HepG2 (cell line): ENCODE data around the gene CTDP1. TPM values are rescaled to one million over a fixed set of nuclear protein-coding genes. Genes with fewer than 3 reads are reported as not detected.

Source experiments
- ATAC-seq: fragments of 200-7000 bp; cut with Tn5 transposase; 3 replicates; pipeline ENCODE4 v1.9.1; 2020; ENCODE audit warnings: mild to moderate bottlenecking, moderate library complexity
- BruUV-seq: library from RNA; stranded (reverse); fragments of 400-500 nt; replicated peaks from 2 replicates; lab custom pipeline; 2021; lab: Mats Ljungman, UMichigan
- CTCF ChIA-PET: fragments of 300-600 bp; formaldehyde crosslinking; extraction: SDS; loops from one replicate; lab custom pipeline; 2021; ENCODE audit warnings: low total read pairs, inconsistent platforms, low intra/inter-chr PET ratio; lab: Yijun Ruan, JAX
- POLR2A ChIA-PET: fragments of 350-600 bp; sonication (Branson Sonifier 250); formaldehyde crosslinking; loops from one replicate; lab custom pipeline; 2020; ENCODE audit warnings: antibody characterized with exemption, inconsistent platforms; lab: Yijun Ruan, JAX
- DNase-seq: peaks from one replicate; pipeline ENCODE4 v3.0.0-alpha.2; 2015; ENCODE audit warnings: low spot score
- FAIRE-seq: peaks from 3 replicates; lab custom pipeline; 2011; peaks lifted over from hg19 to GRCh38; lab: Jason Lieb, UNC
- H2AFZ ChIP-seq: one replicate; pipeline ENCODE4 v1.6.1; 2011; ENCODE audit warnings: low read length, inconsistent platforms
- H3K27ac ChIP-seq: fragments of 300-600 bp; 3 replicates; pipeline ENCODE4 v1.8.0; 2011; ENCODE audit warnings: mixed run types, mild to moderate bottlenecking, mixed read lengths, low read length, inconsistent platforms; ENCODE audit not compliant: insufficient read depth; ENCODE audit errors: extremely low read length
- H3K27me3 ChIP-seq, 2 experiments: fragments of 200-600 bp in 1 of 2; 2 replicates in 1 of 2; 3 replicates in 1 of 2; pipeline versions ENCODE4 v1.6.0 to v1.8.0; 2011; ENCODE audit warnings: low read length in 2 of 2, mild to moderate bottlenecking in 2 of 2, moderate library complexity in 2 of 2, inconsistent platforms in 1 of 2; ENCODE audit not compliant: insufficient read depth in 2 of 2, control insufficient read depth in 1 of 2
- H3K36me3 ChIP-seq, 2 experiments: fragments of 200-600 bp in 1 of 2; replicated peaks in 1 of 2; 2 replicates in 1 of 2; 3 replicates in 1 of 2; pipeline versions ENCODE4 v1.5.1 to v1.8.0; 2011; ENCODE audit warnings: low read length in 2 of 2, inconsistent platforms in 1 of 2; ENCODE audit not compliant: insufficient read depth in 2 of 2, control insufficient read depth in 1 of 2
- H3K4me1 ChIP-seq: 2 replicates; pipeline ENCODE4 v1.5.1; 2012; ENCODE audit warnings: low read length, inconsistent platforms; ENCODE audit not compliant: insufficient read depth
- H3K4me2 ChIP-seq: 2 replicates; pipeline ENCODE4 v1.6.0; 2011; ENCODE audit warnings: low read depth, low read length, inconsistent platforms
- H3K4me3 ChIP-seq, 3 experiments: fragments of 200-600 bp in 1 of 3; sonication (generic), shearing (Covaris generic) in 1 of 3; replicated peaks in 1 of 3; 2 replicates each; pipeline ENCODE4 v1.5.1; 2011 to 2016; ENCODE audit warnings: low read length in 3 of 3, inconsistent platforms in 2 of 3, low read depth in 2 of 3, mild to moderate bottlenecking in 2 of 3, control low read depth in 1 of 3, mixed read lengths in 1 of 3; ENCODE audit not compliant: insufficient read depth in 1 of 3
- H3K79me2 ChIP-seq: one replicate; pipeline ENCODE4 v1.6.1; 2011; ENCODE audit warnings: low read length, inconsistent platforms; ENCODE audit not compliant: insufficient read depth
- H3K9ac ChIP-seq: 2 replicates; pipeline ENCODE4 v1.6.0; 2011; ENCODE audit warnings: mild to moderate bottlenecking, low read depth, low read length, inconsistent platforms; ENCODE audit not compliant: insufficient read depth
- H3K9me3 ChIP-seq: 2 replicates; pipeline ENCODE4 v1.5.1; 2012; ENCODE audit warnings: mild to moderate bottlenecking, low read length
- H4K20me1 ChIP-seq: 2 replicates; pipeline ENCODE4 v1.6.0; 2011; ENCODE audit warnings: inconsistent platforms, mild to moderate bottlenecking, low read length, moderate library complexity; ENCODE audit not compliant: insufficient read depth
- AKNA ChIP-seq: sonication (generic); formaldehyde crosslinking; IDR thresholded peaks from 2 replicates; pipeline ENCODE4 v1.4.0; 2020; ENCODE audit warnings: missing genetic modification reagents, borderline replicate concordance
- CREBL2 ChIP-seq: sonication (generic); formaldehyde crosslinking; IDR thresholded peaks from 2 replicates; pipeline ENCODE4 v1.8.1; 2023; ENCODE audit warnings: missing genetic modification reagents, mild to moderate bottlenecking, borderline replicate concordance
- HMG20B ChIP-seq: conservative IDR thresholded peaks from 2 replicates; pipeline ENCODE4 v1.6.1; 2016; ENCODE audit warnings: missing genetic modification reagents, missing compliant biosample characterization
- MXD4 ChIP-seq: IDR thresholded peaks from 2 replicates; pipeline ENCODE4 v1.6.1; 2016; ENCODE audit warnings: mild to moderate bottlenecking, missing biosample characterization, missing genetic modification reagents
- SALL1 ChIP-seq: sonication (generic); formaldehyde crosslinking; IDR thresholded peaks from 2 replicates; pipeline ENCODE4 v1.8.0; 2022; ENCODE audit warnings: mild to moderate bottlenecking, missing genetic modification reagents
- SRSF4 ChIP-seq: fragments of 200-400 bp; formaldehyde crosslinking; IDR thresholded peaks from one replicate; pipeline ENCODE4 v1.6.1; 2018; ENCODE audit warnings: mild to moderate bottlenecking, low read depth, low read length, moderate library complexity; ENCODE audit not compliant: poor library complexity, severe bottlenecking
- TEAD3 ChIP-seq: optimal IDR thresholded peaks from 2 replicates; pipeline ENCODE3; 2016; ENCODE audit warnings: borderline replicate concordance
- ZFP36 ChIP-seq: fragments of 150-350 bp; IDR thresholded peaks from 2 replicates; pipeline ENCODE4 v1.6.1; 2018; ENCODE audit warnings: borderline replicate concordance, low read length, low read depth; ENCODE audit not compliant: partially characterized antibody
- ZNF230 ChIP-seq: sonication (generic); formaldehyde crosslinking; IDR thresholded peaks from 2 replicates; pipeline ENCODE4 v1.4.0; 2020; ENCODE audit warnings: mild to moderate bottlenecking, missing genetic modification reagents
- ZNF460 ChIP-seq: sonication (generic); formaldehyde crosslinking; IDR thresholded peaks from 2 replicates; pipeline ENCODE4 v1.5.1; 2020; ENCODE audit warnings: missing genetic modification reagents, mild to moderate bottlenecking, borderline replicate concordance
- ZNF503 ChIP-seq: sonication (generic); formaldehyde crosslinking; IDR thresholded peaks from 2 replicates; pipeline ENCODE4 v1.4.0; 2020; ENCODE audit warnings: missing genetic modification reagents
- ZNF775 ChIP-seq: sonication (generic); formaldehyde crosslinking; IDR thresholded peaks from 2 replicates; pipeline ENCODE4 v1.4.0; 2020; ENCODE audit warnings: missing genetic modification reagents, mild to moderate bottlenecking, moderate library complexity, borderline replicate concordance
- ZNF83 ChIP-seq: sonication (generic); formaldehyde crosslinking; IDR thresholded peaks from 2 replicates; pipeline ENCODE4 v1.4.0; 2020; ENCODE audit warnings: missing genetic modification reagents, mild to moderate bottlenecking, borderline replicate concordance
- WGBS: methylation state at CpG from one replicate; pipeline ENCODE4 v1.1.6; 2017; ENCODE audit warnings: low lambda C conversion rate; 5-methylcytosine and 5-hydroxymethylcytosine counted together
- in situ Hi-C: cut with HindIII; loops from 2 replicates; pipeline ENCODE4 v1.10.0; 2017; ENCODE audit warnings: low pct_unique_long_range_greater_than_20kb; ENCODE audit not compliant: extremely low pct_ligation_motif_present
- intact Hi-C: fragments of 100-400 bp; cut with micrococcal nuclease; formaldehyde crosslinking; loops from one replicate; pipeline ENCODE4 v1.10.0; 2022; ENCODE audit not compliant: unreplicated experiment
- polyA plus RNA-seq, 8 experiments: library from polyadenylated mRNA; depleted of rRNA in 3 of 8; stranded (reverse) in 7 of 8; unstranded in 1 of 8; fragments of >200 nt; fragmentation: Illumina TruSeq in 4 of 8; extraction: Trizol in 4 of 8; gene quantifications; 2 replicates each; pipeline versions ENCODE4 v1.2.1 to v1.2.3, GENCODE V29; 2011 to 2016; ENCODE audit warnings: low read depth in 4 of 8, missing spikeins in 1 of 8, mixed read lengths in 1 of 8; ENCODE audit not compliant: insufficient read depth in 1 of 8
- total RNA-seq, 5 experiments: library from RNA; depleted of rRNA; stranded (reverse); fragments of >200 nt; fragmentation: Illumina TruSeq; extraction: Trizol; gene quantifications; 2 replicates each; pipeline ENCODE4 v1.2.3, GENCODE V29; 2016; ENCODE audit warnings: low read depth in 1 of 5
- TF ChIP-seq, protein P1 (sequence below): sonication (generic); formaldehyde crosslinking; conservative IDR thresholded peaks from 2 replicates; pipeline ENCODE4 v1.4.0; 2020; ENCODE audit warnings: missing genetic modification reagents

The CTDP1 gene
- total and polyA plus RNA-seq, 2 of the 13 experiments (the other 11 are each of a cell fraction or from before 2014, with no cell fraction given): 6.9 to 11.0 TPM

- H3K4me1 ChIP-seq: peaks cover 48% of the 10 kb centered on the region
- peaks cover 2 to 5% of the 10 kb centered on the region in 2 experiments; a peak in 2 of 5 replicates for H3K36me3 ChIP-seq
- ChIA-PET POLR2A (no interaction called here), CTCF (no interaction called here)
- FAIRE-seq (peak; percentile 59), DNase-seq (peak; percentile 41), ATAC-seq (peak; percentile 5)
- in situ Hi-C loops (no loop called here), intact Hi-C loops (no loop called here)
- no peak overlapping the region for H2AFZ ChIP-seq
- TSS peak; percentile 52 for BruUV-seq
- H3K9me3 ChIP-seq: no peaks in the 10 kb centered on the region
- H3K9ac ChIP-seq: peak overlapping the region; percentile 96
- peak overlapping the region; percentile 74 to 90 (median 89) for H3K4me3 ChIP-seq
- H3K27me3 ChIP-seq: no peaks in the 10 kb centered on the region; a peak in 1 of 5 replicates
- H3K4me2 ChIP-seq: peak overlapping the region; percentile 98
- H4K20me1 ChIP-seq: peaks cover 10% of the 10 kb centered on the region; the same call in 1 of the 2 replicates
- 5% methylated on average over 23 of the region's 54 CpGs for WGBS
- peaks cover 58% of the 10 kb centered on the region for H3K79me2 ChIP-seq
- H3K27ac ChIP-seq: peak overlapping the region; percentile 95
- TF ChIP-seq ZFP36 (peak; percentile 86), ZNF83 (CRISPR knock-in tag) (no peak), ZNF460 (CRISPR knock-in tag) (no peak), AKNA (CRISPR knock-in tag) (no peak), TEAD3 (CRISPR knock-in tag) (no peak), ZNF230 (CRISPR knock-in tag) (no peak), SRSF4 (no peak), CREBL2 (CRISPR knock-in tag) (no peak), SALL1 (CRISPR knock-in tag) (no peak), ZNF775 (no peak), ZNF503 (CRISPR knock-in tag) (no peak), HMG20B (CRISPR knock-in tag) (no peak), MXD4 (0 out of 2 replicates have a peak, but pooled peaks have one; percentile 48)
- TF ChIP-seq, protein P1, sequence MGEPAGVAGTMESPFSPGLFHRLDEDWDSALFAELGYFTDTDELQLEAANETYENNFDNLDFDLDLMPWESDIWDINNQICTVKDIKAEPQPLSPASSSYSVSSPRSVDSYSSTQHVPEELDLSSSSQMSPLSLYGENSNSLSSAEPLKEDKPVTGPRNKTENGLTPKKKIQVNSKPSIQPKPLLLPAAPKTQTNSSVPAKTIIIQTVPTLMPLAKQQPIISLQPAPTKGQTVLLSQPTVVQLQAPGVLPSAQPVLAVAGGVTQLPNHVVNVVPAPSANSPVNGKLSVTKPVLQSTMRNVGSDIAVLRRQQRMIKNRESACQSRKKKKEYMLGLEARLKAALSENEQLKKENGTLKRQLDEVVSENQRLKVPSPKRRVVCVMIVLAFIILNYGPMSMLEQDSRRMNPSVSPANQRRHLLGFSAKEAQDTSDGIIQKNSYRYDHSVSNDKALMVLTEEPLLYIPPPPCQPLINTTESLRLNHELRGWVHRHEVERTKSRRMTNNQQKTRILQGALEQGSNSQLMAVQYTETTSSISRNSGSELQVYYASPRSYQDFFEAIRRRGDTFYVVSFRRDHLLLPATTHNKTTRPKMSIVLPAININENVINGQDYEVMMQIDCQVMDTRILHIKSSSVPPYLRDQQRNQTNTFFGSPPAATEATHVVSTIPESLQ (CRISPR knock-in tag): no peak
Observed at GRCh38 chr18:79680100-79680879, 687 bp downstream of the CTDP1 start.
